ENCODE measurements around the gene RAX.

Gene RAX

DNA sequence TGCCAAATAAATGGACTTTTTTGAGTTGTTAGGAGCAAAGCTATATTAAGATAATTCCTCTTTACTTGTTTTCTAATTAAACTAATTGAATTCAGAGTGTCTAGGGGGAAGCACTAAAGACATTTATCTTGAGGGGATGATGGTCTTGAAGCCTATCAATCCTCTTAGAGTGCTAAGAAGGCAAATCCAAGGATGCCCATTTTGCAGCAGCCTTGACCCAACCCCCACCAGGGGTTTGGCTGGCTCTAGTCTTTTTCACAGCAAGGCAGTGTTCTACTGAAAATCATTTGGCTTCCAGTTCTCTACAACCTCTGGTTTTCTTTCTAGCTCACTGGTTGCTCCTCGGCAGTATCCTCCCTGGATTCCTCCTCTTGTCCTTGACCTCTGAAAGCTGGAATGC is 6.5 kb upstream of the RAX start:
- no peak for DNase-seq (ENCODE audit: low read depth)
- TF ChIP-seq MAX (IDR thresholded peaks at IDR 0.05; ENCODE audit: low read depth, low read length) (no peak), CTCF (IDR thresholded peaks at IDR 0.05; ENCODE audit: low read depth, low read length) (no peak), MYC (IDR thresholded peaks at IDR 0.05; ENCODE audit: low read depth, low read length) (no peak), POLR2A (IDR thresholded peaks at IDR 0.05; ENCODE audit: extremely low read depth, insufficient read length) (no peak)
- H3K4me3 ChIP-seq (ENCODE audit: low read depth, low read length), result no peak overlapping the region

GRCh38 chr18:59279193-59279592 is 5.9 kb upstream of the RAX start:
- H3K4me3 ChIP-seq (ENCODE audit: low read depth, low read length), result no peak overlapping the region
- no peak for DNase-seq (ENCODE audit: low read depth)
- TF ChIP-seq POLR2A (IDR thresholded peaks at IDR 0.05; ENCODE audit: extremely low read depth, insufficient read length) (no peak), MYC (IDR thresholded peaks at IDR 0.05; ENCODE audit: low read depth, low read length) (no peak), CTCF (IDR thresholded peaks at IDR 0.05; ENCODE audit: low read depth, low read length) (no peak), MAX (IDR thresholded peaks at IDR 0.05; ENCODE audit: low read depth, low read length) (no peak)

- H3K4me3 ChIP-seq (ENCODE audit: low read depth, low read length), result no peak overlapping the region
- TF ChIP-seq CTCF (IDR thresholded peaks at IDR 0.05; ENCODE audit: low read depth, low read length) (no peak), POLR2A (IDR thresholded peaks at IDR 0.05; ENCODE audit: extremely low read depth, insufficient read length) (no peak), MYC (IDR thresholded peaks at IDR 0.05; ENCODE audit: low read depth, low read length) (no peak), MAX (IDR thresholded peaks at IDR 0.05; ENCODE audit: low read depth, low read length) (no peak)
- no peak for DNase-seq (ENCODE audit: low read depth)
These were observed 5.5 kb upstream of the RAX start for GRCh38 chr18:59278793-59279192.

DNA sequence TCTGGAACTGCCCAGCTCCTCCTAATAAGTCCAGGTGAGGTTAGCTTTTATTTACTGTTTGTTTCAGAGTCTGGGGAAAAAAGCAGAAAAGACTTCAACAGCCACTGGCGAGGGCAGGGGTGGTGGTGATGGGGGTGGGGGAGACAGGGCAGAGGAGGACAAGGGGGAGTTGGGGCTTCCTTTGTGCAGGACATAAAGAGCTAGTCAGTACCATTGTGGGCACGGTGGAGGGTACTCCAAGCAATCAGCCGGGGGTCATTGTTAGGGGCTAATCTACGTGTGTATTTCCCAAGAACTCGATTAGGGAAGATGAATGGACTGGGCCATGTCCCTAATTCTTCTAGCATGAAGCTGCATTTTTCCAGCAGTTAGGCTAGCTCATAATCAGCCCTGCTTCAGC is 2.8 kb upstream of the RAX start:
- no peak overlapping the region for H3K4me3 ChIP-seq (ENCODE audit: low read depth, low read length)
- DNase-seq (ENCODE audit: low read depth), result no peak
- no peak for TF ChIP-seq CTCF (IDR thresholded peaks at IDR 0.05; ENCODE audit: low read depth, low read length)
- no peak for TF ChIP-seq MAX (IDR thresholded peaks at IDR 0.05; ENCODE audit: low read depth, low read length)
- TF ChIP-seq MYC (IDR thresholded peaks at IDR 0.05; ENCODE audit: low read depth, low read length), result no peak
- no peak for TF ChIP-seq POLR2A (IDR thresholded peaks at IDR 0.05; ENCODE audit: extremely low read depth, insufficient read length)

GRCh38 chr18:59275406-59275949 is 2.2 kb upstream of the RAX start:
- no peak for TF ChIP-seq CTCF (IDR thresholded peaks at IDR 0.05; ENCODE audit: low read depth, low read length)
- no peak for TF ChIP-seq MYC (IDR thresholded peaks at IDR 0.05; ENCODE audit: low read depth, low read length)
- TF ChIP-seq MAX (IDR thresholded peaks at IDR 0.05; ENCODE audit: low read depth, low read length), result no peak
- no peak for TF ChIP-seq POLR2A (IDR thresholded peaks at IDR 0.05; ENCODE audit: extremely low read depth, insufficient read length)
- no peak overlapping the region for H3K4me3 ChIP-seq (ENCODE audit: low read depth, low read length)
- DNase-seq (ENCODE audit: low read depth), result no peak

Measured in NB4 (cell line).